GM23248 (cell line): ENCODE data around the gene BACE2. TPM values are rescaled to one million over a fixed set of nuclear protein-coding genes. Genes with fewer than 3 reads are reported as not detected.

Source experiments
- DNase-seq: peaks from one replicate; pipeline ENCODE4 v3.0.0-alpha.2; 2015
- H2AFZ ChIP-seq: fragments of 200-600 bp; sonication (generic); 2 replicates; pipeline ENCODE4 v1.6.1; 2016; ENCODE audit warnings: antibody characterized with exemption
- H3F3A ChIP-seq: fragments of 200-600 bp; sonication (generic); 2 replicates; pipeline ENCODE4 v1.6.1; 2016; ENCODE audit warnings: mild to moderate bottlenecking, antibody characterized with exemption, mixed run types; ENCODE audit not compliant: insufficient read depth
- H3K27ac ChIP-seq: fragments of 200-600 bp; sonication (generic); 2 replicates; pipeline ENCODE4 v1.5.1; 2016; ENCODE audit warnings: mild to moderate bottlenecking
- H3K27me3 ChIP-seq: fragments of 200-600 bp; sonication (generic); replicated peaks from 2 replicates; pipeline ENCODE4 v1.6.1; 2016; ENCODE audit warnings: mild to moderate bottlenecking; ENCODE audit not compliant: insufficient read depth
- H3K36me3 ChIP-seq: fragments of 200-600 bp; sonication (generic); 2 replicates; pipeline ENCODE4 v1.6.1; 2016; ENCODE audit warnings: low read depth, mild to moderate bottlenecking
- H3K4me1 ChIP-seq: fragments of 200-600 bp; sonication (generic); 2 replicates; pipeline ENCODE4 v1.6.1; 2016; ENCODE audit warnings: mild to moderate bottlenecking; ENCODE audit not compliant: insufficient read depth
- H3K4me2 ChIP-seq: fragments of 200-600 bp; sonication (generic); one replicate; pipeline ENCODE4 v1.6.1; 2016; ENCODE audit warnings: mild to moderate bottlenecking; ENCODE audit not compliant: unreplicated experiment
- H3K4me3 ChIP-seq: fragments of 200-600 bp; sonication (generic); 2 replicates; pipeline ENCODE4 v1.5.1; 2016; ENCODE audit warnings: mild to moderate bottlenecking
- H3K79me2 ChIP-seq: fragments of 200-600 bp; sonication (generic); 2 replicates; pipeline ENCODE4 v1.6.1; 2016; ENCODE audit warnings: mild to moderate bottlenecking; ENCODE audit not compliant: insufficient read depth
- H3K9ac ChIP-seq: fragments of 200-600 bp; sonication (generic); 2 replicates; pipeline ENCODE4 v1.6.1; 2016; ENCODE audit warnings: mild to moderate bottlenecking
- H3K9me2 ChIP-seq: fragments of 200-600 bp; sonication (generic); 2 replicates; pipeline ENCODE4 v1.6.1; 2016; ENCODE audit warnings: mixed run types, mild to moderate bottlenecking, moderate library complexity; ENCODE audit not compliant: insufficient read depth
- H3K9me3 ChIP-seq: fragments of 200-600 bp; sonication (generic); one replicate; pipeline ENCODE4 v1.6.1; 2017; ENCODE audit warnings: low read depth
- H4K20me1 ChIP-seq: fragments of 200-600 bp; sonication (generic); 2 replicates; pipeline ENCODE4 v1.6.0; 2016; ENCODE audit not compliant: insufficient read depth
- EZH2 ChIP-seq: fragments of 200-600 bp; sonication (generic); IDR thresholded peaks from 2 replicates; pipeline ENCODE4 v1.6.1; 2018; ENCODE audit warnings: antibody characterized with exemption, mild to moderate bottlenecking; ENCODE audit not compliant: insufficient read depth, poor library complexity, severe bottlenecking
- EZH2phosphoT487 ChIP-seq: fragments of 200-600 bp; sonication (generic); IDR thresholded peaks from 2 replicates; pipeline ENCODE4 v1.6.1; 2018; ENCODE audit warnings: antibody characterized with exemption, moderate library complexity, mild to moderate bottlenecking, low read depth; ENCODE audit not compliant: insufficient read depth
- WGBS, 2 experiments: methylation state at CpG; one replicate each; pipeline ENCODE4 v1.1.6; 2015 to 2017; ENCODE audit warnings: low lambda C conversion rate in 2 of 2, low coverage in 1 of 2; ENCODE audit errors: missing lambda C conversion rate in 2 of 2; 5-methylcytosine and 5-hydroxymethylcytosine counted together
- in situ Hi-C: fragments of 300-500 bp; cut with MboI; formaldehyde crosslinking; loops from 2 replicates; pipeline ENCODE4 v1.15.0; 2020
- polyA plus RNA-seq: library from polyadenylated mRNA; unstranded; fragments of >200 nt; fragmentation: Nextera tagmentation; extraction: Ambion mirVana; gene quantifications from 2 replicates; pipeline ENCODE4 v1.2.1, GENCODE V29; 2016
- total RNA-seq: library from RNA; depleted of rRNA; stranded (reverse); fragments of >200 nt; shearing (Covaris generic); gene quantifications from 2 replicates; pipeline ENCODE4 v1.2.3, GENCODE V29; 2014

The BACE2 gene
- total and polyA plus RNA-seq, 2 experiments from 2014 or later, result 69.5 to 97.8 TPM

- 23 to 25% methylated on average over 15 of the region's 15 CpGs for WGBS, 2 experiments
- H3K9ac ChIP-seq, result 0 out of 2 replicates have a peak overlapping the region, but pooled peaks have one; percentile 16
Measured at GRCh38 chr21:41142051-41142795, 25.7 kb upstream of the BACE2 start.

GRCh38 chr21:41143596-41144325 is 24.2 kb upstream of the BACE2 start:
- H3K9ac ChIP-seq, result no peak overlapping the region
- H3K27ac ChIP-seq, result no peak overlapping the region
- in situ Hi-C loops, result no loop called here
- DNase-seq, result no peak
- TF ChIP-seq EZH2phosphoT487, result no peak
- no peak for TF ChIP-seq EZH2
- no peaks in the 10 kb centered on the region for H3K9me3 ChIP-seq
- H3F3A ChIP-seq, result peaks cover 7% of the 10 kb centered on the region; the same call in 1 of the 2 replicates
- no peak overlapping the region for H3K4me2 ChIP-seq
- no peaks in the 10 kb centered on the region for H3K9me2 ChIP-seq
- H3K79me2 ChIP-seq, result no peaks in the 10 kb centered on the region
- no peaks in the 10 kb centered on the region for H3K27me3 ChIP-seq
- H3K4me3 ChIP-seq, result no peak overlapping the region
- H4K20me1 ChIP-seq, result no peaks in the 10 kb centered on the region
- peaks cover 20% of the 10 kb centered on the region for H3K4me1 ChIP-seq
- WGBS, 2 experiments, result 71 to 75% methylated on average over 10 of the region's 10 CpGs
- no peaks in the 10 kb centered on the region for H3K36me3 ChIP-seq
- H2AFZ ChIP-seq, result no peak overlapping the region

More at GRCh38 chr21:41142051-41142795, 25.7 kb upstream of the BACE2 start:
- Histone ChIP-seq H3K9me3 (no peaks in the 10 kb centered on the region), H4K20me1 (no peaks in the 10 kb centered on the region), H2AFZ (no peak overlapping the region), H3F3A (peaks cover 7% of the 10 kb centered on the region; the same call in 1 of the 2 replicates), H3K79me2 (no peaks in the 10 kb centered on the region), H3K27ac (peak overlapping the region; percentile 65), H3K4me1 (peaks cover 20% of the 10 kb centered on the region), H3K4me2 (peak overlapping the region; percentile 82), H3K4me3 (no peak overlapping the region), H3K9me2 (no peaks in the 10 kb centered on the region), H3K27me3 (no peaks in the 10 kb centered on the region), H3K36me3 (no peaks in the 10 kb centered on the region)
- DNase-seq, result peak; percentile 90
- TF ChIP-seq EZH2phosphoT487 (no peak), EZH2 (no peak)
- in situ Hi-C loops, result no loop called here

GRCh38 chr21:41147096-41147978 is 20.6 kb upstream of the BACE2 start:
- in situ Hi-C loops, result no loop called here
- Histone ChIP-seq H3K4me3 (no peak overlapping the region), H3K4me2 (no peak overlapping the region), H3K9me3 (no peaks in the 10 kb centered on the region), H3F3A (no peaks in the 10 kb centered on the region), H3K4me1 (0 out of 2 replicates have a peak, but pooled peaks cover 3% of the 10 kb centered on the region), H3K9ac (no peak overlapping the region), H3K36me3 (no peaks in the 10 kb centered on the region), H4K20me1 (no peaks in the 10 kb centered on the region), H3K9me2 (no peaks in the 10 kb centered on the region), H3K27ac (no peak overlapping the region), H2AFZ (no peak overlapping the region), H3K27me3 (no peaks in the 10 kb centered on the region), H3K79me2 (no peaks in the 10 kb centered on the region)
- no peak for DNase-seq
- 53 to 61% methylated on average over 13 of the region's 13 CpGs for WGBS, 2 experiments
- no peak for TF ChIP-seq EZH2
- no peak for TF ChIP-seq EZH2phosphoT487

GRCh38 chr21:41147979-41148355 is 20.0 kb upstream of the BACE2 start:
- WGBS, 2 experiments, result 79 to 88% methylated on average over 6 of the region's 6 CpGs
- H2AFZ ChIP-seq, result no peak overlapping the region
- in situ Hi-C loops, result no loop called here

More at GRCh38 chr21:41147979-41148355, 20.0 kb upstream of the BACE2 start:
- Histone ChIP-seq H3K4me3 (no peak overlapping the region), H3K27me3 (no peaks in the 10 kb centered on the region), H3K36me3 (no peaks in the 10 kb centered on the region), H3K27ac (no peak overlapping the region), H3K4me1 (no peaks in the 10 kb centered on the region), H4K20me1 (no peaks in the 10 kb centered on the region), H3K79me2 (no peaks in the 10 kb centered on the region), H3K4me2 (no peak overlapping the region), H3K9me3 (no peaks in the 10 kb centered on the region), H3K9me2 (no peaks in the 10 kb centered on the region), H3F3A (no peaks in the 10 kb centered on the region), H3K9ac (no peak overlapping the region)
- DNase-seq, result no peak
- TF ChIP-seq EZH2 (no peak), EZH2phosphoT487 (no peak)
